ENCODE data around the gene PPP1R9A. TPM values are rescaled to one million over a fixed set of nuclear protein-coding genes. Genes with fewer than 3 reads are reported as not detected.

PPP1R9A gene
- total RNA-seq, 1 donor from 2014 or later, result 57.2 TPM

DNA sequence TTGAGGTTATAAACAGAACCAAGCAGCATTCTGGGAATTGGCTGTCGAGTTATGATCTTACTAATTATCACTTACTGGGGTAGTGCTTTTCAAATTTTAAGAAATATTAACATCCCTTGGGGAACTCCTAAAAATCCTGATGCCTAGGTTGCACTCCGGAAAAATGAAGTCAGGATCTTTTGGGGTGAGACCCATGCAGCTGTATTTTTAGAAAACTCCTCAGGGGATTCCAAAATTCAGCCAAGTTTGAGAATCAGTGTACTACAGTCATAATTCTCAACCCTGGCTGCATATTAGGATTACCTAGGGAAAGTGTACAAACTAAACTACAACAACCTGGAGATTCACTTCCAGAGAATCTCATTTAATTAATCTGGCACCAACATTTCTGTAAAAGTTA, 17.2 kb upstream of the PPP1R9A start:
- Mint-ChIP-seq H3K4me1 (ENCODE audit: low read depth) (no peaks in the 10 kb centered on the region), H3K36me3 (ENCODE audit: insufficient read depth) (no peaks in the 10 kb centered on the region), H3K27me3 (no peaks in the 10 kb centered on the region), H3K4me3 (ENCODE audit: low read depth) (no peak overlapping the region), H3K27ac (no peak overlapping the region), H3K9me3 (ENCODE audit: low read depth) (no peaks in the 10 kb centered on the region)
- TF ChIP-seq CTCF (IDR thresholded peaks at IDR 0.05; ENCODE audit: unreplicated experiment), result no peak
- DNase-seq (ENCODE audit: low spot score, unreplicated experiment), result no peak

DNA sequence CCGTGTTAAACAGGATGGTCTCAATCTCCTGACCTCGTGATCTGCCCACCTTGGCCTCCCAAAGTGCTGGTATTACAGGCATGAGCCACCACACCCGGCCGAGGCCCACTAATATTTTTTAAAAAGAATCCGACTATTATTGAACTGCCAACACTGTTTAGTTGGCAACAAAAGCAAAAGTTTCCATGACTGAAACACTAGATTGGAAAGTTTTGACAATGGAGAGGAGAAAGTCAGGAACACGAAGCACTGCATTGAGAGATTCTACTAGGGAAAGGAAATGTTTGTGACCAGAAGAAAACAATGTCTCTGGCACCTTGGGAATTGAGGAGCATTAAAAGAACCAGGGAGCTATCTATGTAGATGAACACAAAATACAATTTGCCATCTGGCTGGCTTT, 13.7 kb upstream of the PPP1R9A start:
- TF ChIP-seq CTCF (IDR thresholded peaks at IDR 0.05; ENCODE audit: unreplicated experiment), result no peak
- no peaks in the 10 kb centered on the region for H3K36me3 Mint-ChIP-seq (ENCODE audit: insufficient read depth)
- no peaks in the 10 kb centered on the region for H3K9me3 Mint-ChIP-seq (ENCODE audit: low read depth)
- no peak for DNase-seq (ENCODE audit: low spot score, unreplicated experiment)
- no peak overlapping the region for H3K27ac Mint-ChIP-seq
- no peaks in the 10 kb centered on the region for H3K27me3 Mint-ChIP-seq
- no peaks in the 10 kb centered on the region for H3K4me1 Mint-ChIP-seq (ENCODE audit: low read depth)
- H3K4me3 Mint-ChIP-seq (ENCODE audit: low read depth), result no peak overlapping the region

DNA sequence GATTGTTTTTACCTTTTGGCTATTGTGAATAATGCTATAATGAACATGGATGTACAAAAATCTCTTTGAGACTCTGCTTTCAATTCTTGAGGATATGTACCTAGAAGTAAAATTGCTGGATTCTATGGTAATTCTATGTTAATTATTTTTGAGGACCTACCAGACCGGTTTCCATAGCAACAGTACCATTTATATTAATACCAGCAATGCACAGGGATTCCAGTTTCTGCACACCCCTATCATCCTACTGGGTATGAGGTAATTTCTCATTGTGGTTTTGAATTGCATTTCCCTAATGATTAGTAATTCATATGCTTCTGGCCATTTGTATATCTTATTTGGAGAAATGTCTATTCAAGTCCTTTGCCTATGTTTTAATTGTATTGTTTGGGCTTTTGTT, 9.9 kb upstream of the PPP1R9A start:
- Mint-ChIP-seq H3K9me3 (ENCODE audit: low read depth) (no peaks in the 10 kb centered on the region), H3K36me3 (ENCODE audit: insufficient read depth) (no peaks in the 10 kb centered on the region), H3K4me1 (ENCODE audit: low read depth) (no peaks in the 10 kb centered on the region), H3K27ac (no peak overlapping the region), H3K27me3 (no peaks in the 10 kb centered on the region), H3K4me3 (ENCODE audit: low read depth) (no peak overlapping the region)
- DNase-seq (ENCODE audit: low spot score, unreplicated experiment), result no peak
- TF ChIP-seq CTCF (IDR thresholded peaks at IDR 0.05; ENCODE audit: unreplicated experiment), result no peak

DNA sequence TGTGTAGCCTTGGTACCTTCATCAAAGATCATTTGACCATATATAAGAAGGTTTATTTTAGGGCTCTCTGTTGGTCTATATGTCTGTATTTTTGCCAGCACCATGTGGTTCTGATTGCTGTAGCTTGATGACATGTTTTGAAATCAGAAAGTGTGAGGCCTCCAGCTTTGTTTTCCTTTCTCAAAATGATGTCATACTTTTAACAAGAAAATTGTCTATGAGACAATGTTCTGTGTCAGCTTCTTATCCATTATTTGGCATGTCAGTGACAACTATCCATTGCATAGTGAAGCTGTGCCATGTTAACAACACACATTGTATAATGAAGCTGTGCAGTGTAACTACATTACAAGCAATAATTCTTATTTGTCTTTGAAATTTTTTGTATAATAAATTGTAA, 9.1 kb upstream of the PPP1R9A start:
- DNase-seq (ENCODE audit: low spot score, unreplicated experiment), result no peak
- Mint-ChIP-seq H3K9me3 (ENCODE audit: low read depth) (no peaks in the 10 kb centered on the region), H3K27ac (no peak overlapping the region), H3K4me3 (ENCODE audit: low read depth) (no peak overlapping the region), H3K27me3 (no peaks in the 10 kb centered on the region), H3K36me3 (ENCODE audit: insufficient read depth) (no peaks in the 10 kb centered on the region), H3K4me1 (ENCODE audit: low read depth) (no peaks in the 10 kb centered on the region)
- no peak for TF ChIP-seq CTCF (IDR thresholded peaks at IDR 0.05; ENCODE audit: unreplicated experiment)

- Mint-ChIP-seq H3K27me3 (no peaks in the 10 kb centered on the region), H3K4me1 (ENCODE audit: low read depth) (peaks cover 2% of the 10 kb centered on the region), H3K27ac (no peak overlapping the region), H3K9me3 (ENCODE audit: low read depth) (no peaks in the 10 kb centered on the region), H3K4me3 (ENCODE audit: low read depth) (no peak overlapping the region), H3K36me3 (ENCODE audit: insufficient read depth) (no peaks in the 10 kb centered on the region)
- DNase-seq (ENCODE audit: low spot score, unreplicated experiment), result no peak
- no peak for TF ChIP-seq CTCF (IDR thresholded peaks at IDR 0.05; ENCODE audit: unreplicated experiment)
Observed at GRCh38 chr7:94901981-94902380, 5.4 kb upstream of the PPP1R9A start.

Measured in progenitor cell of endocrine pancreas (in vitro differentiated cells).